GM23338 (cell line): ENCODE measurements around the gene MCAM. TPM values are rescaled to one million over a fixed set of nuclear protein-coding genes. Genes with fewer than 3 reads are reported as not detected.

Source experiments
- ATAC-seq: fragments of 200-7000 bp; cut with Tn5 transposase; 3 replicates; pipeline ENCODE4 v1.9.1; 2020
- DNase-seq: peaks from one replicate; pipeline ENCODE4 v3.0.0-alpha.2; 2015; ENCODE audit warnings: low spot score
- H2AFZ ChIP-seq: fragments of 200-600 bp; sonication (generic); 2 replicates; pipeline ENCODE4 v1.8.0; 2016; ENCODE audit warnings: antibody characterized with exemption, mild to moderate bottlenecking, moderate library complexity
- H3F3A ChIP-seq: fragments of 200-600 bp; sonication (generic); replicated peaks from 2 replicates; pipeline ENCODE4 v1.8.0; 2017; ENCODE audit warnings: antibody characterized with exemption, mixed run types, low read depth
- H3K27ac ChIP-seq: fragments of 200-600 bp; sonication (generic); 2 replicates; pipeline ENCODE4 v1.6.1; 2016; ENCODE audit warnings: low read depth
- H3K27me3 ChIP-seq: fragments of 200-600 bp; sonication (generic); 2 replicates; pipeline ENCODE4 v1.8.0; 2016; ENCODE audit warnings: mild to moderate bottlenecking, mixed run types, moderate library complexity; ENCODE audit not compliant: insufficient read depth
- H3K36me3 ChIP-seq: fragments of 200-600 bp; sonication (generic); 2 replicates; pipeline ENCODE4 v1.8.0; 2016; ENCODE audit warnings: mild to moderate bottlenecking; ENCODE audit not compliant: insufficient read depth
- H3K4me1 ChIP-seq: fragments of 200-600 bp; sonication (generic); 2 replicates; pipeline ENCODE4 v1.8.0; 2016; ENCODE audit warnings: mild to moderate bottlenecking, moderate library complexity; ENCODE audit not compliant: insufficient read depth
- H3K4me2 ChIP-seq: fragments of 200-600 bp; sonication (generic); 2 replicates; pipeline ENCODE4 v1.7.1; 2017; ENCODE audit warnings: mixed run types
- H3K4me3 ChIP-seq: fragments of 200-600 bp; sonication (generic); 2 replicates; pipeline ENCODE4 v1.6.1; 2016; ENCODE audit warnings: mixed run types
- H3K79me2 ChIP-seq: fragments of 200-600 bp; sonication (generic); replicated peaks from 2 replicates; pipeline ENCODE4 v1.8.0; 2017; ENCODE audit warnings: mild to moderate bottlenecking; ENCODE audit not compliant: insufficient read depth
- H3K9me2 ChIP-seq: fragments of 200-600 bp; sonication (generic); 2 replicates; pipeline ENCODE4 v1.8.0; 2017; ENCODE audit not compliant: insufficient read depth
- H4K20me1 ChIP-seq: fragments of 200-600 bp; sonication (generic); replicated peaks from 2 replicates; pipeline ENCODE4 v1.8.0; 2017; ENCODE audit warnings: mild to moderate bottlenecking; ENCODE audit not compliant: insufficient read depth
- H3K27ac Mint-ChIP-seq: 2 replicates; pipeline ENCODE4 v1.8.0; 2020; ENCODE audit warnings: inconsistent platforms, mild to moderate bottlenecking, moderate library complexity, mixed read lengths
- H3K27me3 Mint-ChIP-seq: 3 replicates; pipeline ENCODE4 v1.8.0; 2022; ENCODE audit warnings: low read depth, mild to moderate bottlenecking, moderate library complexity, mixed read lengths, inconsistent platforms; ENCODE audit not compliant: insufficient read depth, poor library complexity
- H3K36me3 Mint-ChIP-seq: 3 replicates; pipeline ENCODE4 v1.8.0; 2021; ENCODE audit warnings: low read depth, mild to moderate bottlenecking, inconsistent platforms, moderate library complexity, mixed read lengths
- H3K4me1 Mint-ChIP-seq: 3 replicates; pipeline ENCODE4 v1.8.0; 2020; ENCODE audit warnings: mild to moderate bottlenecking, inconsistent platforms, mixed read lengths
- H3K4me3 Mint-ChIP-seq: 3 replicates; pipeline ENCODE4 v1.8.0; 2021; ENCODE audit warnings: moderate library complexity, mild to moderate bottlenecking, inconsistent platforms, mixed read lengths
- H3K9me3 Mint-ChIP-seq: 3 replicates; pipeline ENCODE4 v1.8.0; 2020; ENCODE audit warnings: moderate library complexity, mild to moderate bottlenecking, inconsistent platforms, mixed read lengths
- ETS1 ChIP-seq: IDR thresholded peaks from 2 replicates; pipeline ENCODE4 v1.6.1; 2016; ENCODE audit warnings: antibody characterized with exemption
- EZH2phosphoT487 ChIP-seq: fragments of 200-600 bp; sonication (generic); IDR thresholded peaks from one replicate; pipeline ENCODE4 v1.8.1; 2018; ENCODE audit warnings: antibody characterized with exemption; ENCODE audit not compliant: unreplicated experiment
- JUNB ChIP-seq: IDR thresholded peaks from one replicate; pipeline ENCODE4 v1.6.1; 2016; ENCODE audit warnings: antibody characterized with exemption; ENCODE audit not compliant: unreplicated experiment
- NANOG ChIP-seq: IDR thresholded peaks from 2 replicates; pipeline ENCODE4 v1.6.1; 2016; ENCODE audit warnings: antibody characterized with exemption, borderline replicate concordance
- POLR2AphosphoS5 ChIP-seq: IDR thresholded peaks from 2 replicates; pipeline ENCODE4 v1.6.1; 2016; ENCODE audit warnings: antibody characterized with exemption, low read depth
- ZNF331 ChIP-seq: fragments of 250-450 bp; sonication (Bioruptor Pico); IDR thresholded peaks from 2 replicates; pipeline ENCODE4 v1.5.0; 2020; ENCODE audit warnings: low read depth, mild to moderate bottlenecking, moderate library complexity
- ZNF462 ChIP-seq: fragments of 250-450 bp; sonication (Bioruptor Pico); IDR thresholded peaks from 2 replicates; pipeline ENCODE4 v1.5.0; 2020; ENCODE audit warnings: mild to moderate bottlenecking, moderate library complexity
- polyA plus RNA-seq: library from polyadenylated mRNA; unstranded; fragments of >200 nt; fragmentation: Nextera tagmentation; extraction: Ambion mirVana; gene quantifications from 2 replicates; pipeline ENCODE4 v1.2.1, GENCODE V29; 2016
- total RNA-seq: library from RNA; depleted of rRNA; stranded (reverse); fragments of >200 nt; shearing (Covaris generic); gene quantifications from 2 replicates; pipeline ENCODE4 v1.2.3, GENCODE V29; 2014

Gene MCAM
- total and polyA plus RNA-seq, 2 experiments from 2014 or later, result 8.9 to 79.5 TPM

GRCh38 chr11:119352857-119353260 lies 35.9 kb upstream of the MCAM start:
- no peak overlapping the region for H3K4me2 ChIP-seq
- no peak for ATAC-seq
- TF ChIP-seq POLR2AphosphoS5 (no peak), ETS1 (no peak), NANOG (no peak), ZNF331 (CRISPR knock-in tag) (no peak), JUNB (no peak), ZNF462 (CRISPR knock-in tag) (no peak), EZH2phosphoT487 (no peak)

More at GRCh38 chr11:119352857-119353260, 35.9 kb upstream of the MCAM start:
- Mint-ChIP-seq H3K4me3 (no peak overlapping the region; the same call in 2 of the 3 replicates), H3K27ac (no peak overlapping the region), H3K27me3 (peaks cover 14% of the 10 kb centered on the region), H3K36me3 (peaks cover 6% of the 10 kb centered on the region; the same call in 2 of the 3 replicates), H3K4me1 (peaks cover 23% of the 10 kb centered on the region), H3K9me3 (no peaks in the 10 kb centered on the region; the same call in 2 of the 3 replicates)
- Histone ChIP-seq H2AFZ (0 out of 2 replicates have a peak overlapping the region, but pooled peaks have one; percentile 5), H3K4me3 (no peak overlapping the region), H3K9me2 (no peaks in the 10 kb centered on the region), H3K36me3 (no peaks in the 10 kb centered on the region), H4K20me1 (no peaks in the 10 kb centered on the region; the same call in 1 of the 2 replicates), H3K27me3 (peaks cover 23% of the 10 kb centered on the region), H3F3A (0 out of 2 replicates have a peak, but pooled peaks cover 3% of the 10 kb centered on the region), H3K4me1 (peaks cover 10% of the 10 kb centered on the region; the same call in 1 of the 2 replicates), H3K27ac (no peak overlapping the region), H3K79me2 (no peaks in the 10 kb centered on the region)
- DNase-seq, result peak; percentile 34
